HFF-Myc (cell line): ENCODE measurements around the gene UCHL1.

ENCODE experiments used
- DNase-seq: peaks from one replicate; pipeline ENCODE4 v3.0.0-alpha.2; 2011; ENCODE audit warnings: low read depth; ENCODE audit errors: extremely low read depth
- H3K4me3 ChIP-seq: replicated peaks from 2 replicates; pipeline ENCODE4 v1.5.1; 2011; ENCODE audit warnings: low read depth, mild to moderate bottlenecking, control low read depth, low read length
- CTCF ChIP-seq: IDR thresholded peaks from 2 replicates; pipeline ENCODE4 v1.5.1; 2012; ENCODE audit warnings: mild to moderate bottlenecking, low read depth, low read length, control low read depth; ENCODE audit errors: missing control alignments

Gene UCHL1

GRCh38 chr4:41257257-41257901 lies 651 bp downstream of the UCHL1 start:
- no peak for DNase-seq
- H3K4me3 ChIP-seq: peak overlapping the region; percentile 91
- TF ChIP-seq CTCF: no peak

- no peak for DNase-seq
- peak overlapping the region; percentile 91 for H3K4me3 ChIP-seq
- TF ChIP-seq CTCF: no peak
Measured at GRCh38 chr4:41257906-41258305, 1.2 kb downstream of the UCHL1 start.

GRCh38 chr4:41258783-41259182 lies 2.1 kb downstream of the UCHL1 start:
- peak; percentile 33 for DNase-seq
- TF ChIP-seq CTCF: peak; percentile 40
- peak overlapping the region; percentile 91 for H3K4me3 ChIP-seq

GRCh38 chr4:41260116-41260733 lies 3.5 kb downstream of the UCHL1 start:
- TF ChIP-seq CTCF: no peak
- no peak overlapping the region for H3K4me3 ChIP-seq
- no peak for DNase-seq

- no peak for DNase-seq
- TF ChIP-seq CTCF: no peak
- no peak overlapping the region for H3K4me3 ChIP-seq
Measured at GRCh38 chr4:41262198-41262597, 5.5 kb downstream of the UCHL1 start.

- no peak for DNase-seq
- no peak for TF ChIP-seq CTCF
- H3K4me3 ChIP-seq: no peak overlapping the region
Measured at GRCh38 chr4:41264212-41264611, 7.5 kb downstream of the UCHL1 start.
